Endothelial cell (in vitro differentiated cells): ENCODE data around the gene PITX2. TPM values are rescaled to one million over a fixed set of nuclear protein-coding genes. Genes with fewer than 3 reads are reported as not detected.

ENCODE experiments used
- DNase-seq: peaks from one replicate; pipeline ENCODE4 v3.0.0; 2021; ENCODE audit warnings: low spot score
- H3K27ac Mint-ChIP-seq: one replicate; pipeline ENCODE4 v1.8.0; 2021; ENCODE audit warnings: mixed read lengths, inconsistent platforms; ENCODE audit not compliant: unreplicated experiment
- H3K27me3 Mint-ChIP-seq: one replicate; pipeline ENCODE4 v1.8.0; 2021; ENCODE audit warnings: mild to moderate bottlenecking, moderate library complexity, mixed read lengths, inconsistent platforms; ENCODE audit not compliant: unreplicated experiment
- H3K36me3 Mint-ChIP-seq: one replicate; pipeline ENCODE4 v1.8.0; 2021; ENCODE audit warnings: mild to moderate bottlenecking, low read depth, mixed read lengths, inconsistent platforms; ENCODE audit not compliant: unreplicated experiment
- H3K4me1 Mint-ChIP-seq: one replicate; pipeline ENCODE4 v1.8.0; 2021; ENCODE audit warnings: mild to moderate bottlenecking, mixed read lengths, inconsistent platforms; ENCODE audit not compliant: unreplicated experiment
- H3K4me3 Mint-ChIP-seq: one replicate; pipeline ENCODE4 v1.8.0; 2021; ENCODE audit warnings: mild to moderate bottlenecking, mixed read lengths, inconsistent platforms; ENCODE audit not compliant: unreplicated experiment
- H3K9me3 Mint-ChIP-seq: one replicate; pipeline ENCODE4 v1.8.0; 2021; ENCODE audit warnings: mixed read lengths, inconsistent platforms; ENCODE audit not compliant: unreplicated experiment
- CTCF ChIP-seq: fragments of 200-600 bp; sonication (generic); IDR thresholded peaks from one replicate; pipeline ENCODE4 v1.5.0; 2021; ENCODE audit warnings: antibody characterized with exemption; ENCODE audit not compliant: unreplicated experiment
- long read RNA-seq: library from polyadenylated mRNA; unstranded; transcript quantifications from one replicate; pipeline ENCODE4 v2.0.0, GENCODE V29; 2020; ENCODE audit not compliant: unreplicated experiment
- total RNA-seq: library from RNA; stranded (reverse); fragmentation: NEBNext Ultra II Directional; extraction: Animal tissue kit (Norgen Biotek cat#: 25700); gene quantifications from one replicate; pipeline ENCODE4 v1.2.1, GENCODE V29; 2021; ENCODE audit not compliant: unreplicated experiment

PITX2 gene
- 11.9 TPM for total RNA-seq
- long read RNA-seq, partial matches to known transcripts, result 4 of 14 reads
- long read RNA-seq, other reads (novel, unspliced or antisense), result 5 of 14 reads

GRCh38 chr4:110622841-110623717 is at the start of gene PITX2:
Gene PITX2 (minus strand): TSS chr4:110623077. CDS start chr4:110622460, 617 bp downstream.
- Mint-ChIP-seq H3K4me3 (peak within 1 kb of the TSS; percentile 90), H3K36me3 (peaks cover 9% of the 10 kb centered on the region), H3K27me3 (peaks cover 33% of the 10 kb centered on the region), H3K9me3 (no peaks in the 10 kb centered on the region), H3K4me1 (peaks cover 37% of the 10 kb centered on the region), H3K27ac (no peak within 1 kb of the TSS)
- DNase-seq, result peak; percentile 99
- TF ChIP-seq CTCF, result no peak

- H3K27me3 Mint-ChIP-seq, result no peaks in the 10 kb centered on the region
- no peaks in the 10 kb centered on the region for H3K36me3 Mint-ChIP-seq
- no peaks in the 10 kb centered on the region for H3K4me1 Mint-ChIP-seq
- no peak for DNase-seq
- no peak overlapping the region for H3K27ac Mint-ChIP-seq
- no peak overlapping the region for H3K4me3 Mint-ChIP-seq
- TF ChIP-seq CTCF, result no peak
- H3K9me3 Mint-ChIP-seq, result no peaks in the 10 kb centered on the region
Observed at GRCh38 chr4:110671679-110672078, 48.8 kb upstream of the PITX2 start.

GRCh38 chr4:110669663-110670062 is 46.8 kb upstream of the PITX2 start:
- H3K4me3 Mint-ChIP-seq, result no peak overlapping the region
- H3K4me1 Mint-ChIP-seq, result no peaks in the 10 kb centered on the region
- TF ChIP-seq CTCF, result no peak
- H3K9me3 Mint-ChIP-seq, result no peaks in the 10 kb centered on the region
- no peaks in the 10 kb centered on the region for H3K36me3 Mint-ChIP-seq
- no peaks in the 10 kb centered on the region for H3K27me3 Mint-ChIP-seq
- H3K27ac Mint-ChIP-seq, result no peak overlapping the region
- no peak for DNase-seq

DNA sequence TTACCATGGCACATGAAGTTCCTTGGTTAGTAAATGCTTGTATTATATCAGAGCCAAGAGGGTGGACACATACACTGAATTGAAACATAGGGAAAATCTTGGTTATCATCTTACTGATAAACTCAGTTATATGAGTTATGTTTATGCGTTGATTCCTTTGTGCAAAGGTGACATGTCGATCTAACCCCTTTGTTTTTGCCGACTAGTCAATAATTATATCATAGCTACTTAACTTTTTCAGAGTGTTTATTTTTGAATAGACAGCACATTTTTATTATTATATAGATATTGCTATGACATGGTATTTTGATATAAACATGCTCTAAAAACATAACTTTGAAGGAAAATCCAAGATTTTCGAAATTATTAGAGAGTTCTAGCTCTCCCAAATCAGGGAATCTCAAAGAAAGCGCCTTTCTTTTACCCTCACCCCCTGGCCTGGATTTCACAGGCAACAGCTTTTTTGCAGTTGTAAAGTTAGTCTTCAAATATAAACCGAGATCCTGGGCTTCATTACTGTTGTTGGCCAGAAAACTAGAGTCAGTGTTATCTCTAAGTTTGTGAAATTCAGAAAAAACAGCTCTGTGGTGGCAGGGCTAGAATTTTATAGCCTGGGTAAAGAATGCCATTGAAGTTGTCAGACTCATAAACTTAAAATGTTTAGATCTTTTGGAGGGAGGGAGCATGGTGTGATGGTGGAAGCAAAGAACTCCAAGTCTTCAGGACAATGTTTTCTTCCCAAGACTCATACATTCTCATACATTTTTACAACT is 45.8 kb upstream of the PITX2 start:
- no peak for TF ChIP-seq CTCF
- Mint-ChIP-seq H3K36me3 (no peaks in the 10 kb centered on the region), H3K4me3 (no peak overlapping the region), H3K27me3 (no peaks in the 10 kb centered on the region), H3K4me1 (peaks cover 3% of the 10 kb centered on the region), H3K27ac (no peak overlapping the region), H3K9me3 (no peaks in the 10 kb centered on the region)
- no peak for DNase-seq
